SHP77 (cell line): Measurements from ENCODE around the gene DMRT1.
"Not testable (repeated sequence)": the region's sequence is repeated elsewhere in the genome, so short reads cannot be mapped to it uniquely, and the experiment has no call there.

Experiments used
- DNase-seq, 2 experiments: peaks; one replicate each; lab custom pipeline; 2025; lab: John Stamatoyannopoulos, UW

DMRT1 gene

DNA sequence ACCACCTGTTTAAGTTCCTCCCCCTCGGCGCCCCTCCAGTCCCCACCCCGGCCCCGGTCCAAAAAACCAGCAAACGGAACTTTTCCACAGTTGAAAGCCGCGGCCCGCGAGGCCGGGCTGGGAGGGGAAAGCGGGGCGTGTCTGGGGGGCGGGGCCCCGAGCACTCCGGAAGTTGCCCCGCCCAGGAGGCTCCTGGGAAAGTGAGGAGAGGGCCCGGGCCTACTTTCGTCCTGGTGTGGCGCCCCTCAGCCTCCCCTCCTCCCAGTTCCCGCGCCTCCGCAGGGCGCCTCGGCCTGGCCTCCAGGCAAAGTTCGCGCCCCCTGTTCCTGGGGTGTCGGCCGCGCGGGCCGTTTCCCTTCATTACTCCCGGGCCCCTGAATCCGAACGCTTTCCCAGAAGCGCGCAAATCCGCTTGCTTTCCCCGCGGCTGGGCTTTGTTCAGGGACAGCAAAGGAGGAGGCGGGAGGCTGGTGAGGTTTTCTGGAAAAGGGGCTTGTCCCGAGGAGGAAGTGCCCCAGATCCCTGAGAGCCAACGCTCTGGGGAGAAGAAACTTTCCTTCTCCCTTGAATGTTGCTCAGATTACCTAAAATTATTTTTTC is 130.5 kb downstream of the DMRT1 start:
- no peak for DNase-seq

DNA sequence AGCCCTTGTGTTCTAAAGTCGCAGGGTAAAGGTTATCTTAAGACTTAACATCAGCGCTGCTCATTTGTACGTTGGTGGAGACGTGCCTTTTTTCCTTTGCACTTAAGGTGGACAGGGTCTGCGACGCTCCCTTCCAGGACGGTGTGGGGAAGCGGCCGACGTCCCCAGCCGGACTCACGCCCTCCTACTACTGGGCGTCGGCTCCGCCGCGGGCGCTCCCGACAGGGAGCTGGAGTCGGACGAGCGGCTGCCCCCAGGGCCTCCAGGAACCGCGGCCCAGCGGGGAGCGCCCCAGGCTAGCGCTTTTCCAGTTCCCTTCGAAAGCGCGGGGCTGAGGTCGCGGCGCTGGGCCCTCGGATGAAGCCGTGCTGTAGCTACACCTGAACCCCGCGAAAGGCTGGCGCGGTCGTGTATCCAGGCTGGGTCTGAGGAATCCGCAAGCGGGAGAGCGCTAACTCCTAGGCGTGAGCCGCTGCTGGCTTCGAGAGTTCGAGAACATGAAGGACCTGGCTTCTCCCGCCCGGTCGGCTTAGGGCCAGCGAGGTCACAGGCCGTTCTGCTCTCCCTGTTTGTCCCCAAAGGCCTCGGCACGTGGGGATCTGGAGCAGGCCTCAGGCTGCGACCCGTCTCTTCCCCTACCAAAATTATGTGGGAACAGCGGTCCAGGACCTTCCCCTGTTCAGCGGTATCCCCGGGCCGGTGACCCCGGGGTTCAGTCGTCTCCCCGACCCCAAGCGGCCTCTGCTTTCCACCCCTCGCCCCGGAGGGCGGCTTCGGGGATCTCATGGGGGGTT is 131.2 kb downstream of the DMRT1 start:
- no peak for DNase-seq

DNA sequence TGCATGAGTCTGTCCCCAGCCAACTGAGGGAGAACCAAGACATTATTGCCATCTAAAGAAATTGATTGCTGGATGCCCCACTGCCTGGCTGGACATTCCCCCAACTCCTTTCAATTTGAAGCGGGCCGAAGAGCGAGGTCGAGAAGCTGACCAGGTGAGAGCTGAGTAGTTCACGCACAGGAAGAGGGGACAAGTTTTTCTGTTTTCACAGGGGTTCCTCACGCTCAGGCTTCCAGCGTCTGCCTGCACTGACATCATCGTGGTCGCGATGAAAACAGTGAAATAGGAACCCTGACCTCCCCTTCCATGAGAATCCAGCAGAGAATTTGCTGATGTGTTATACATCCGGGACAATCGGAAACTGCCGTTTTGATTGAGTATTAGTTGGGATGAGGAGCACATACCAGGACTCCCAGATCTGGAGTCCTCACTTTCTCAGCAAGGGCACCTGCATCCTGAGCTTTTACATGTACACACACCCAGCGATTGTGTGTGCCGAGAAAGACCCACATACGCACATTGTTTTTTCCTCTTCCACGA is 131.9 kb downstream of the DMRT1 start:
- DNase-seq: no peak

DNA sequence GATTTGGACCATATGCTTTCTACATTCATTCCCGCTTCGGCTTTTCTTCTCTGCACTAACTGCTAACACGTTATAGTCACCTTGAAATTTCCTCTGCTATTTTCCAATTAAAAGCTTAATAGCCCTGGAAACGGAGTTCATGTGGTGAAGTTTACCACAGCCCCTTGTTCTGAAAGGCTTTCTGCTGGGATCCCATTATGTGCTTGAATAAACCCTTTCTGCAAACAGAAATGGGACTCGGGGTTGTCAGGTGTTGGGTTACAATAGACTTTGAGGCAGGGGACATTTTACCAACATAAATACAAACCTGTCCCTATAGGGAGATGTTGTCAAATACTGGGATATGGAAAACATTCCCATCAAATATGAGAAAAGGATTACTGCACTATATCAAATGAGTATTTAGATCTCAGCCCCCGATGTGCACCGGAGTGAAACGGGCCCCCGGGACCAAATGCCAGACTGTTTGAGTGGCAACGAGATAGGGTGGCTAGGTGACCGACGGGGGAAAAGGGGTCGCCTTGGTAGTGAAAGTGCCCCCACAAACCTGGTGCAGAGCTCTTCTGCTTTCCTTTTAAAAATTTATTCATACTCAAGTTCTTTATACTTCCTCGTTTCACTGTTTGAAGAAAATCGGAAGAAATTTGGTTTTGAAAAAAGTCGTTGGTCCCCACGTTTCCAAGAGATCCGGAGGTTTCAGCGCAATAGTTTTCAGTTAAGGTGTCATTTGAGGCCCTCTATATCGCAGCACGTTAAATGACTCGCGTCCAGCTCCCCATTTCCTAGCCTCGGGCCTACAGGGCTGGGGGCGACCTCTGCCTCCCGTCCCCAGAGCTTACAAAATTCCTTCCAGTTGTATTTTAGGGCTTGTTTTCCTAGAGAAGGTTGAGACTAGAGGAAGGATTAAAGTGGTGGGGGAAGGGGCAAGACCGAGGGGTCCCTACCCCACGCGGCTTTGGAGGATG is 132.8 kb downstream of the DMRT1 start:
- DNase-seq: no peak

DNA sequence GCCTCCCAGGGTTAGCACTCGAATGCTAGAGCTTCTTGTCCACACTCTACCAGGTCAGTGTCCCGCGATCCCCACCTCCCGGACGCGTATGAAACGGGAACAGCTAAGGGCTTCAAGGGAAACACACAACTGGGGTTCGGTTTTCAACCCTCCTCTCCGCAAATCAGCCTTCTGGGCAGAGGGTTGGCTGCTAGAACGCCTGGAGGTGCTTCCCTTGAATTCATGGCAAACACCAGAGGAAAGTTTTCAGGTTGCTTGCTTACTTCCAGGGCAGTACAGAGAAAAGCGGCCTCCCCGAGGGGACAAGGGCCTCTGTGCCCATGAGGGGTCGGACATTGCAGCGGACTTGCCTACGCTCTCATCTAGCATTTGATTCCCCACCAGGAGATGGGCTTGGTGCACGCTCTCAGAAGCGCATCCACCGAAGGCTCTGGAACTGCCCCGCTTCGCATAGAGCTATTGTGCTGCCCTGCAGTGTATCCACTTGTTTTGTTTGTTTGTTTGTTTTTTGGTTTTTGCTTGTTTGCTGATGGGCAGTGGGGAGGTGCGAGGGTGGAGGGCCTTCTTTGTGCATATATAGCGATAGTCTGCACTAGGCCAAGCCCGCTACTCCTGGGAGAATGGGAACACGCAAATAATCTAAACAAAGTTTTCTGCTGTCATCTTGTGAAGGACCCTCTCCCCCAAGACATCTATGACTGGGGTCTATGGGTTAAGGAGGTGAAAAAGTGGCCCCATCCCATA is 133.7 kb downstream of the DMRT1 start:
- no peak for DNase-seq

DNA sequence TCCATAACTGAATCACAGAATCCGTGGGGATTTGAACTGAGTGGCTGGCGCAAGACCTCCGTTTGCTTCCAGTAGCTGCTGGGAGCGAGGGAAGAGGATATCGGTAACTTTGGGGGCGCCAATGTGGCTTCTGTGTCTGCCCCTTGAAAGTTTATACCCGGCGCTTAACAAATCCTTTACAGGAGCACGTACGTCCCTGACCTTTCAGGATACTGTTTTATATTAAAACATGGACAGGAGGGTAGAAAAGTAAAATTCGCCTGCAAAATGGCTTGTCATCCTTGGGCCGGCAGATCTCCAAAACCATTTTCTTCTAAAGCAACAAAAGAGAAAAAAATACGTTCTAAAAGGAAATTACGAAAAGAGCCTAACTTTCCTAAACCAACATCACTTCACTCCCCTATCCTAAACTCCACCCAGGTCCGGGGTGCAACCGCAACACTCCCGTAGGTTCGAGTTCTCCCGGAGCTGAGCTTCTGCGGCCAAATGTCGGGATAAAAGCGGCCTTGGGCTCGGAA is 134.3 kb downstream of the DMRT1 start:
- DNase-seq: no peak

DNA sequence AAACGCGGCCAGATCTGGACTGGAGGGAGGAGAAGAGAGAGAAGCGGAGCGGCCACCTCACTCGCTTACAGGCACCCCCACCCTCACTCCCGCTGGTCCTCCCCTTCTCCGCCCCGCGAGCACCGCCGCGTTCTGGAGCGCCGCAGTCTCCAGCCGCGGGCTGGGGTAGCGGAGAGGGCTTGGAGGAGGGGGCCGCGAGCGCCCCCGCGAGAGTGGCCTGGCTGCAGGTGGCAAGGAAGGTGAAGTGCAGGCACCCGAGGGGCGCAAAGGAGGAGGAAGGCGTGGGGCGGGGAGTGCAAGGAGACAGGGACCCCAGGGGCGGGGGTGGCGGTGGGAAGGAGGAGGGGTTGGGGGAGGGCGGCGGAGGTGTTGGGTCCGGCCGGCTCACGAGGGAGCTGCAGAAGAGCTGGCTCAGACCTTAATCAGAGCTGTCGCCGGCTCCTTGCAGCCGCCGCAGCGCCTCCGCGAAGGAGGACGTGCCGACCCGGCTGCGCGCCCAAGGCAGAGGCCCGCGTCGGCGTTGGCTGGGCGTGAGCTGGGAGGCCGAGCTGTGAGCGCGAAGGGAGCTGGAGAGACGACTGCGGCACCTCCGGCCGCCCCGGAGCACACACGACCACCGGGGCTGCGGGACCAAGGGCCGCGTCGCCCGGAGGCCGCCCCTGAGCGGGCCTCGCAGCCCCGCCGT is 134.9 kb downstream of the DMRT1 start, which contains the start of gene DMRT3:
TSS of gene DMRT3 (plus strand) at position 398 of the 685 bp plus-strand sequence. CDS start 347 bp downstream, outside the sequence.
- DNase-seq: no peak

DNA sequence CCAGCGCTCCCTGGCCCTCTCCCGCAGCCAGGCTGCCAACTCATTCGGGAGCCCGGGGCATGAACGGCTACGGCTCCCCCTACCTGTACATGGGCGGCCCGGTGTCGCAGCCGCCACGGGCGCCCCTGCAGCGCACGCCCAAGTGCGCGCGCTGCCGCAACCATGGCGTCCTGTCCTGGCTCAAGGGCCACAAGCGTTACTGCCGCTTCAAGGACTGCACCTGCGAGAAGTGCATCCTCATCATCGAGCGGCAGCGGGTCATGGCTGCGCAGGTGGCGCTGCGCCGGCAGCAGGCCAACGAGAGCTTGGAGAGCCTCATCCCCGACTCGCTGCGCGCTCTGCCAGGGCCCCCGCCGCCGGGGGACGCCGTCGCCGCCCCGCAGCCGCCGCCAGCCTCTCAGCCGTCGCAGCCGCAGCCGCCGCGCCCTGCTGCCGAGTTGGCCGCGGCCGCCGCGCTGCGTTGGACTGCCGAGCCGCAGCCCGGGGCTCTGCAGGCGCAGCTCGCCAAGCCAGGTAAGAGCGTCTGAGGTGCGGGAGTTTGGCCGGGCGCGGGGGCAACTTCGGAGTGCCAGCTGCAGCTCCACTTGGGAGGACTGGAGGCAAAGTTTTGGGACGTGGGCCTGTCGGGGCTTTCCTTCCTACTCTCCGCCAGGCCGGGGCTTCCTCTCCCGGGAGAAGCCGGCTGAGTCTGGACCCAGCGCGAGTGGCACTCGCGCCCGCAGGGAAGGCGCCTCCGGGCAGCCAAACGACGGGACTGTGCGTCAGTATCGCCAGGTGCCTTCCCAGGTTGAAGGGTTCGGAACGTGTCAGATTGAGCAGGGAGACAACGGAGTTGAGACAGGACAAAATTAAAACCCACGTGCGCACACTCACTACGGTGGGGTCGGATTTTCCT is 135.7 kb downstream of the DMRT1 start:
- DNase-seq: no peak

DNA sequence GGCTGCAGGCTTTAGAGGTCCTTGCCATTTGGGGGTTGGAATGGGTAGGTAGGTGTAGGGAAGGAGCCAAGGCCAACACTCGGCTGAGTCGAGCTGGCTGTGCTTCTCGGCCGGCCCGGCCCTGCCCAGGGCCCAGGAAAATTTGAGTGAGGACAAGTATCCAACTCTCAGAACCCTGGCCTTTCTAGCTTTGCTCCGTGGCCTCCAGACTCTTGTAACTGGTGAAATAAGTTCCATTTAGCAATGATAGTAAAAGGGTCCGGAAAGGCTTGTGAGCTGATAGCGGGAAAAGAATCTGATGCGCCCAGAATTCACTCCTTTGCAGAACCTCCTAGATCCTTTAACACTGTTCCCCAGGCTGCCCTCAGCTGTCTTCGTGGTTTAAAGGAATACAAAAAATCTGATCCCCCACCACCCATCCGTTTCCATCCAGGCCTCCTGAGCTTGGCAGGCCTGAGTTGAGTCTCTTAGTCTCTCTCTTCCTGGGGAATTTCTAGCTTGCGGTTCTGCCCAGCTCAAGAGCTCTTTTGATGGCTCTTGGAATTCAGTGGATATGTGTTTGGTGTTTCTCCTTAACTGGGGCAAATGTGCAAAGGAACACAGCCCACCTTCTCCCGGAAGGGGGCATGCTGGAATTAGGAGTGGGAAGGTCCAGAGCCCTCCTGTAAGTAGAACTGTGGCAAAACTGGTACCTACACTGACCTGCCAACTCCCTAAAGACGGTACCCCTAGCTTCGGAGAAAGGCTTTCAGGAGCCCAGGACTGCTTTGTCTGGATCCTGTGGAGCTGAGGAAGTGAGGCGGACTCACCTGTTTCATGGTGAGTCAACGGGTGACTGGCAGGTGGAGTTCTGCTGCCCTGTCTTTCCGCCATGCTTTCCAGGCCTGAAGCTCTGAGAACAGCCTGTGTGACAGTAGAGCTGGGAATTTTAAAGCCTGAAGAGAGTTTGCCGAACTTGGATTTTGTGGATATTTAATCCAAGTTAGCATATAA is 136.6 kb downstream of the DMRT1 start:
- DNase-seq: no peak

DNA sequence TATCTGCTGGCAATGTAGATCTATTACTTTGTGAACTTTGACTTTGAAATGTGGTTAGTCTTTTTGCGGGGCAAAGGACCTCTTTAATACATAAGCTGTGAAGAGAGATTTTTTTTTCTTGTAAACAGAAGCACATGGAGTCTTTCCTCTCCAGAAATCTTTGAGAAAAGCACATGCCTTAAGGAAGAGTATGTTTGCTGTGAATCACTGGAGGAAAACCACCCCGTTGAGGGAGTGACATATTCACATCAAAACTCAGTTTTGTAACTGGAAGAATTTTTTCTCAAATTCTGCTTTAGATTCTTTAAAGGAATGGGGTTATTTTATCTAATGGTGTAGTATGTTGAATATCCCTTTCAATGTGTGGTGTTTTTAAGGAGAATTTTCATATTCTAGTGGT is 138.5 kb downstream of the DMRT1 start:
- no peak for DNase-seq

DNA sequence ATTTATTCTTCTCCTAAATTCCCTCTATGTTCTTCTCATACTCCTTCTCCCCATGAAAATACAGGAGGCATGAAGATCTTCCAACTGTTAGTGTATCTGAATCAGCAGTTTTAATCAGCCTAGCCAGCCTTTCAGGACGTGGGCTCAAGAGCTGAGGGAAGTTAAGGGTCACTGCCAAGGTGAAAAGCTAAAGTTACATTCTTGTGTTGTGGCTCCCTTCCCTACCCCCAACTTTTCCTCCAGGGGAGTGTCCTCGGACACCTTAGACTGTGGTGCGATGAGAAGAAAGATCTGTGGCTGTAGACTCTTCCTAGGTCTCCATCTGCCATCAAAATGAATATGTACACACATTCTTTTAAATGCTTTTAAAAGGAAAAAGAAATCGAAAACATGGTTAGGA is 139.1 kb downstream of the DMRT1 start:
- no peak for DNase-seq

DNA sequence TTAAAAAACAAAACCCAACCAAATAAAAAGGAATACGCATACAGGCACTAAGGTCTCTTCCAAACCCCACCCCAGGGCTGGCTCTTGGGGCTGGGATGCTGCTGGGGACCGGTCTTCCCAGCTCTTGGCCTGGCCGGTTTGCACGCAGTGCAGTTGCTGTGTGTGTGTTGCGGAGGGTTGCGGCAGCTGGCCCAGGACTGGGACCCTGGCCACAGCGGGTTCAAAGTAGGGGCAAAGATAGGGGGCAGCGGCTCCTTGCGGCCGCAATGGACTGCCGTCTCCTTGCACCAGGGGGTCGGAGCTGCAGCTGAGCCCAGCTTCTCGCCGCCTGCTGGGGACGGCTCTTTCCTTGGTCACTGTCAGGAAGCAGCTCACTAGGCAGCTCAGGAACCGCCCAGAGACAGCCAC is 140.0 kb downstream of the DMRT1 start:
- DNase-seq: no peak

DNA sequence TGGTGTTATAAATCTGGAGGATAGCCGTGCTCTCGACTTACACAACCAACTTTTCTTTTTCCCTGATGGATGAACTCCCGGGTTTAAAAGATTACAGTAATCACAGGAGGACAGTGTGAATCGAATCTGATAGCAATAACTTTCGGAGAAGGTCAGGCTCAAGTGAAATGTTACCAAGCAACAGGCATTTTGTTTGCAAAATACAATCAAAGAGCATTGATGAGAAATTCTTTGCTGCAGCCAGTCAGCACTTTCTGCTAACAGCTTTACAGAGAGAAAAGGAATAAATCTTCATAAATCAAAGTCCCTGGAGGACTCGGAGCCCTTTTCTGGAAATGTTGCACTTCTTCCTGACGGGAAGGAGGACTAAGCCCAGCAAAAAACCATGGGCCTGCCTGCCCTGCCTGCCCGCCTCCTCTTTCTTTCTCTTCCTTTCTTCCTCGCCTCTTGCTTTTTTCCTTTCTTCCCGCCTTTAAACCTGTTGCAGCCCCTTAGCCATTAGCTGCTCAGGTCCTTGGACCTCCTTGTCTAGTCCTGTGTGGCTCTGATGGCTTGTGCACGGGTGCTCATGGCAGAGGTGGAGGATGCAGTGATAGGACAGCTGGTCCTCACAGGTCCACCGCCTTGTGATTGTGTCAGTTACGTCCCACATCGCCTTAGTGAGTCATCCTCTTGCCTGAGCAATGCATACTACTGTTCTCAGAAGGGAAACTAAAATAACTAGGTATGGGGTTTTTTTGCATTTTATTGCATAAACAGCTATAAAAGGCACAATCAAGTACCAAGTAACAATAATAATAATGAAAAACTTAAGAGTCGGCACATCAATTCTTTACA is 141.1 kb downstream of the DMRT1 start:
- no peak for DNase-seq

DNA sequence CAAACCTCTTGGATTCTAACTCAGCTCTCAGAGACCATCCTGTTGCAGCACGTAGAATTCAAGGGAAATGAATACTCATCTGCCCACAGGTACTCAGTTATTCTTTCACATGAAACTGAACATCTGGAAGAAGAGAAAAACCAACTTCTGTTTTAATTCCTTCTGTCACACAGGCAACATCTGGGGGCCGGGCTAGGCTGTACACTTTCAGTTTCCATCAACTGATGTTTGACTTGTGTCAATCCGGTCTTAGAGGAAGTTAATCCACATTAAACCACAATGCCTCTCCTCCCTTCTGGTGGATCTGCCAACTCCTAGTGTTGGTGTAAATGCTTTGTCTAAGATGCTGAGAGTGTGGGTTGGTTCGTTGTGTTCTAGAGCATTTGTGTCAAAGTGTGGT is 152.5 kb downstream of the DMRT1 start:
- no peak for DNase-seq

DNA sequence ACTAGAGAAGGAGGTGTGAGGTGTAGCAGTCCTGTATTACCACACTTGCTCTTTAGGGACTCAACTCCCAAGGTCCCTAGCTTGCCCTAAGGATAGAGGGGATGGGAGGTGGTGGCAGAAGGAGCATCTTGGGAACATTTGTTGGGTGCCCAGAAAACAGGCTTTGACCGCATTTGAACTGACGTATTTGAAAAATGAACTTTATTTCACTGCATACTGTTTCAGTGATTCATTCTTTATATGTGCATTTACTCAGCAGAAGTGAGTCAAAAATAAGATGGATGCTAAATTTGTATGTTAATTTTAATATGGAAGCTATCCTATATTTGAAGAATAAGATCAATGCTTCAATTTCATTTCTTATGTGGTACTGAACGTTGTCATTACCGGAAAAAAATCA is 153.7 kb downstream of the DMRT1 start:
- DNase-seq: no peak

DNA sequence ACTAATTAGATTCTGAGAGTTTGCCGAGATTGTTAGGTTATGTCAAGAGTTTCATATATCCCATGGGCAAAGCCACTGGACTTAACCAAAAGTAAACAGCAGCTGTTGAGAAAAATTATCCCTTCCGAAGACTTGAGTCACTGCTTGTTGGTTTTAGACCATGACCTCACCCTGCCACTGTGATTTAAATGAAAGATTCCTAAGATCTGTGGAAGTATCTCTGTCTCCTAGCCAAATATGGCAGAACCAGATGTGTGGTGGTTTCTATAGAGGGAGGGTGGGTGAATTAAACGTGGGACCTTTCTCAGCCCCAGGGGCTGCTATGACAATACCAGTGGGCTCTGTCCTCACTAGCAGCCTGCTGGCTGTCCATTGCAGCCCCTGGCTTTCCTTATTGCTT is 154.3 kb downstream of the DMRT1 start:
- DNase-seq: no peak

DNA sequence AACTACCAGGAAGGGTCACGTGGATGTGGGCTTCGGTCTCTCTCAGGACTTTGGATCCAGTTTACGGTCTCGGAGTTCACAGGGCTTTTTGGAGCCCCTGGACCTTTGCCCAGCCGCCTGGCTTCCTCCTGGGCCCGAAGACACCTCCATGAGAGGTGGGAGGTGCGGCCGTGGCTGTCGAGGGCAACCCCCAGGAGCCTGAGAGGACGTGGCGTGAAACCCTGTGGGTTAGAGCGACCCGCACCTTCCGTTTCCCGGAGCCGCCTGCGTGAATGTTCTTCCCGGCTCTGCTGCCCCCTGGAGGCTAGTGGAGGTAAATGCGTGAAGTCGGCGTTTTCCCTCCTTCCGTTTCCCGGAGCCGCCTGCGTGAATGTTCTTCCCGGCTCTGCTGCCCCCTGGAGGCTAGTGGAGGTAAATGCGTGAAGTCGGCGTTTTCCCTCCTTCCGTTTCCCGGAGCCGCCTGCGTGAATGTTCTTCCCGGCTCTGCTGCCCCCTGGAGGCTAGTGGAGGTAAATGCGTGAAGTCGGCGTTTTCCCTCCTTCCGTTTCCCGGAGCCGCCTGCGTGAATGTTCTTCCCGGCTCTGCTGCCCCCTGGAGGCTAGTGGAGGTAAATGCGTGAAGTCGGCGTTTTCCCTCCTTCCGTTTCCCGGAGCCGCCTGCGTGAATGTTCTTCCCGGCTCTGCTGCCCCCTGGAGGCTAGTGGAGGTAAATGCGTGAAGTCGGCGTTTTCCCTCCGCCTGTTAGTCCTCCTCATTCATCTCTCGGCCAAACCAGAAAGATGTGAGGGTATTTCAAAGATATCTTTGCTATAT is 157.0 kb downstream of the DMRT1 start:
- DNase-seq: not testable (repeated sequence)
